Prostate gland (tissue), 2 donors: ENCODE data around the gene ALDH18A1. TPM values are rescaled to one million over a fixed set of nuclear protein-coding genes. Genes with fewer than 3 reads are reported as not detected.

Source experiments
- DNase-seq: peaks from one replicate; pipeline ENCODE4 v3.0.0-alpha.2; 2019; ENCODE audit warnings: low spot score
- H3K27ac ChIP-seq, 2 donors: fragments of 200-600 bp; sonication (generic); 2 replicates each; pipeline ENCODE4 v1.5.1; 2017 to 2019
- H3K27me3 ChIP-seq: fragments of 200-600 bp; sonication (generic); replicated peaks from 2 replicates; pipeline ENCODE4 v1.5.1; 2019; ENCODE audit not compliant: insufficient read depth
- H3K36me3 ChIP-seq, 2 donors: fragments of 200-600 bp; sonication (generic); 1 replicate in 1 of 2; 2 replicates in 1 of 2; pipeline versions ENCODE4 v1.5.1 to v1.8.1; 2017 to 2019
- H3K4me1 ChIP-seq: fragments of 200-600 bp; sonication (generic); replicated peaks from 2 replicates; pipeline ENCODE4 v1.5.1; 2019
- H3K4me3 ChIP-seq, 2 donors: fragments of 200-600 bp; sonication (generic); 2 replicates each; pipeline ENCODE4 v1.5.1; 2017 to 2019
- H3K9me3 ChIP-seq: fragments of 200-600 bp; sonication (generic); 2 replicates; pipeline ENCODE4 v1.5.1; 2017
- POLR2A ChIP-seq: fragments of 450-650 bp; IDR thresholded peaks from one replicate; pipeline ENCODE4 v1.6.1; 2016; ENCODE audit warnings: antibody characterized with exemption, mild to moderate bottlenecking
- POLR2AphosphoS5 ChIP-seq: sonication (generic); formaldehyde crosslinking; IDR thresholded peaks from one replicate; pipeline ENCODE4 v1.6.1; 2017; ENCODE audit warnings: antibody characterized with exemption
- WGBS: methylation state at CpG from one replicate; pipeline ENCODE4 v1.1.5; 2018; 5-methylcytosine and 5-hydroxymethylcytosine counted together
- intact Hi-C: fragments of 100-400 bp; cut with DNase I; formaldehyde crosslinking; loops from one replicate; pipeline ENCODE4 v1.14.2; 2022
- total RNA-seq, 2 donors: library from RNA; depleted of rRNA; stranded (reverse); fragments of >200 nt; gene quantifications; one replicate each; pipeline ENCODE4 v1.1.0, GENCODE V29; 2016
- TF ChIP-seq, protein P1 (sequence below), 4 experiments: fragments of 200-600 bp in 2 of 4; fragments of 450-650 bp in 2 of 4; sonication (generic) in 2 of 4; IDR thresholded peaks; 1 replicate in 3 of 4; 2 replicates in 1 of 4; pipeline ENCODE4 v1.5.1; 2016 to 2019; ENCODE audit warnings: antibody characterized with exemption in 4 of 4, mild to moderate bottlenecking in 2 of 4, moderate library complexity in 2 of 4

ALDH18A1 gene
- total RNA-seq, 2 donors from 2014 or later, result 33.7 to 55.1 TPM

DNA sequence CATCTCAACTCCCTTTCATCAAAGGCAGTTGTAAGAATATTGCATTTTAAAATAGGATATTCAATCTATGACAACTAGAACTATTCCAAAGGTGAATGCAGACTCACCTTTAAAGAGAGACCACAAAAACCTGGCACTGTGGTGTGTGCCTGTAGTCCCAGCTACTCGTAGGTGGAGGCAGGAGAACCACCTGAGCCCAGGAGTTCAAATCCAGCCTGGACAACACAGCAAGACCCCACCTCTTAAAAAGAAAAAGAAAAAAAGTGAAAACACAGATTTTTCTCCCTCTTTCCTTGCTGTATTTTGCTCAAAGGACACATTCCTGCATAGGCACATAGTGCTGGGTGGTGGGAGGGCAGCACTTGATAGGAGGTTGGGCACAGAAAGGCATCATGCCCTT lies 739 bp upstream of the ALDH18A1 start:
- WGBS, result 46% methylated on average over 1 of the region's 1 CpG
- Histone ChIP-seq H3K9me3 (no peaks in the 10 kb centered on the region), H3K27me3 (no peaks in the 10 kb centered on the region), H3K4me1 (no peaks in the 10 kb centered on the region), H3K36me3 (no peaks in the 10 kb centered on the region), H3K27ac (no peak overlapping the region), H3K4me3 (peak overlapping the region in 1 of 2 donors; percentile 82)
- intact Hi-C loops, result no loop called here
- DNase-seq, result no peak
- TF ChIP-seq POLR2A (no peak), POLR2AphosphoS5 (no peak)
- TF ChIP-seq, protein P1, sequence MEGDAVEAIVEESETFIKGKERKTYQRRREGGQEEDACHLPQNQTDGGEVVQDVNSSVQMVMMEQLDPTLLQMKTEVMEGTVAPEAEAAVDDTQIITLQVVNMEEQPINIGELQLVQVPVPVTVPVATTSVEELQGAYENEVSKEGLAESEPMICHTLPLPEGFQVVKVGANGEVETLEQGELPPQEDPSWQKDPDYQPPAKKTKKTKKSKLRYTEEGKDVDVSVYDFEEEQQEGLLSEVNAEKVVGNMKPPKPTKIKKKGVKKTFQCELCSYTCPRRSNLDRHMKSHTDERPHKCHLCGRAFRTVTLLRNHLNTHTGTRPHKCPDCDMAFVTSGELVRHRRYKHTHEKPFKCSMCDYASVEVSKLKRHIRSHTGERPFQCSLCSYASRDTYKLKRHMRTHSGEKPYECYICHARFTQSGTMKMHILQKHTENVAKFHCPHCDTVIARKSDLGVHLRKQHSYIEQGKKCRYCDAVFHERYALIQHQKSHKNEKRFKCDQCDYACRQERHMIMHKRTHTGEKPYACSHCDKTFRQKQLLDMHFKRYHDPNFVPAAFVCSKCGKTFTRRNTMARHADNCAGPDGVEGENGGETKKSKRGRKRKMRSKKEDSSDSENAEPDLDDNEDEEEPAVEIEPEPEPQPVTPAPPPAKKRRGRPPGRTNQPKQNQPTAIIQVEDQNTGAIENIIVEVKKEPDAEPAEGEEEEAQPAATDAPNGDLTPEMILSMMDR (IDR thresholded peaks at IDR 0.05), result no peak

DNA sequence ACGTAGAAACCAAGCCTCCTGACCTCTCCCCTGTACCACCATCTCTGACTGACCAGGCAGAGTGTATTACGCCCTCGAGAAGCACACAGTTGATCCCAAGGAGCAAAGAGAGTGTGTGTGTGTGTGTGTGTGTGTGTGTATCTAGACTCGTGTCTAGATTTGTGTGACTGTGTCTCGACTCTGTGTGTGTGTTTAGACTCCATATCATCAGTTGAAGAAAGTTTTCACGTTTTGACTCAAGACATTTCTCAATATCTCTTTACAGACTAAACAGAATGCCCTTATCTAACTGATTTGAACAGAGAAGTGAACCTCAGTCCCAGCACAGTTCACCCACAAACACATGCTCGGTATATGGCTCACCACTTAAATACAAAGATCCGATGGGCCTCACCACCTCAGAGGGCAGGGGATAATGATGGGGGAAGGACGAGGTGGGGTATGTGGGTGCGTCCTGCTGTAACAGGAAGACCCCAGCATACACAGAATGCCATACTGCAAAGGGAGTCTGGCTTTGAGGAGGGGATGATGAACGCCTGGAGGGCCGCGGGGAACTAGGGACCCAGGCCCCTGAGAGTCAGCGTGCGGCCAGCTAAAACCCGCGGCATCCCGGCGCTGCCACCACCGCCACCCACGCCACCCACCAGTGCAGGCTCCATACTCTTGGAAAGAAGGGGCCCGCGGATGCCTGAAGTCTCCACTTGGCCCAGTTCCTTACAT lies 780 bp downstream of the ALDH18A1 start:
- intact Hi-C loops, result no loop called here
- peak overlapping the region; percentile 57 to 60 for H3K27ac ChIP-seq
- 14% methylated on average over 11 of the region's 23 CpGs for WGBS
- H3K4me3 ChIP-seq, result peak overlapping the region; percentile 79 to 82
- TF ChIP-seq, protein P1 (IDR thresholded peaks at IDR 0.05), result no peak
- no peak for TF ChIP-seq POLR2A
- TF ChIP-seq POLR2AphosphoS5, result no peak
- no peaks in the 10 kb centered on the region for H3K27me3 ChIP-seq
- no peaks in the 10 kb centered on the region for H3K9me3 ChIP-seq
- no peaks in the 10 kb centered on the region for H3K4me1 ChIP-seq
- H3K36me3 ChIP-seq, result no peaks in the 10 kb centered on the region
- peak; percentile 9 for DNase-seq

DNA sequence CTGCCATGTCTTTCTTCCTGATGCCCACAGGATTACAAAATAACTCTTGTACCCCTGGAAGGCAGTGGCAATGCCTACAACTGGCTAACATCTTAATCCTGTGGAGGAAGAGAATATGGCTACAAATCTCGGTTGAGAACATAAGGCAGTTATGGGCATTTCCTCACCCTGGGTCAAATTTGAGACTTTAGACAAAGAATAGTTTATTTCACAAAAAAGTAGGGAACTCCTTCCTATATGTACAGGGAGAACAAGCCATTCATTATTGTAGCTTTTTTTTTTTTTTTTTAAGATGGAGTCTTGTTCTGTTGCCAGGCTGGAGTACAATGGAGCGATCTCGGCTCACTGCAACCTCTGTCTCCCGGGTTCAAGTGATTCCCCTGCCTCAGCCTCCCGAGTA lies 2.6 kb downstream of the ALDH18A1 start:
- Histone ChIP-seq H3K4me3 (no peak overlapping the region), H3K27ac (no peak overlapping the region), H3K27me3 (no peaks in the 10 kb centered on the region), H3K9me3 (no peaks in the 10 kb centered on the region), H3K36me3 (no peaks in the 10 kb centered on the region), H3K4me1 (no peaks in the 10 kb centered on the region)
- intact Hi-C loops, result no loop called here
- no peak for DNase-seq
- TF ChIP-seq POLR2A (no peak), POLR2AphosphoS5 (no peak)
- TF ChIP-seq, protein P1 (IDR thresholded peaks at IDR 0.05), result no peak
- 92% methylated on average over 5 of the region's 5 CpGs for WGBS

DNA sequence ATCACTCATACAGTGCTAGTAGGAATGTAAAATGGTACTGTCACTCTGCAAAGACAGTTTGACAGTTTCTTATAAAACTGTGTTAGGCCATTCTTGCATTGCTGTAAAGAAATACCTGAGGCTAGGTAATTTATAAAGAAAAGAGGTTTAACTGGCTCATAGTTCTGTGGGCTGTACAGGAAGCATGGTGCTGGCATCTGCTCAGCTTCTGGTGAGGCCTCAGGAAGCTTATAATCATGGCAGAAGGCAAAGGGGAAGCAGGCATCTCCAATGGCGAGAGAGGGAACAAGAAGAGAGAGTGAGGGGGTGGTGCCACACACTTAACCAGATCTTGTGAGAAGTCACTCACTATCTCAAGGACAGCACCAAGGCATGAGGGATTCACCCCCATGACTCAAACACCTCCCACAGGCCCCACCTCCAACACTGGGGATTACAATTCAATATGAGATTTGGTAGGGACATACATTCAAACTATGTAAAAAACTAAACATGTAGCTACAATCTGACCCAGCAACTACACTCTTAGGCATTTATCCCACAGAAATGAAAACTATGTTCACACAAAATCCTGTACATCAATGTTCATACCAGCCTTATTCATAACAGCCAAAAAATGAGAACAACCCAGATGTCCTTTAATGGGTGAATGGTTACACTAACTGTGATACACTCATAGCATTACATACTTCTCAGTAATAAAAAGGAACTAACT lies 5.0 kb downstream of the ALDH18A1 start:
- Histone ChIP-seq H3K4me1 (no peaks in the 10 kb centered on the region), H3K27me3 (no peaks in the 10 kb centered on the region), H3K4me3 (no peak overlapping the region), H3K36me3 (no peaks in the 10 kb centered on the region), H3K9me3 (no peaks in the 10 kb centered on the region), H3K27ac (no peak overlapping the region)
- no peak for TF ChIP-seq POLR2A
- no peak for TF ChIP-seq POLR2AphosphoS5
- TF ChIP-seq, protein P1 (IDR thresholded peaks at IDR 0.05), result no peak
- no peak for DNase-seq
- WGBS, result 96% methylated on average over 1 of the region's 1 CpG
- intact Hi-C loops, result no loop called here
